H9 (cell line): Measurements from ENCODE around the gene SORBS1. TPM values are rescaled to one million over a fixed set of nuclear protein-coding genes. Genes with fewer than 3 reads are reported as not detected.

Experiments used
- DNase-seq: peaks from one replicate; pipeline ENCODE4 v3.0.0-alpha.2; 2017
- H2AFZ ChIP-seq: one replicate; pipeline ENCODE4 v1.6.1; 2013; ENCODE audit warnings: mild to moderate bottlenecking, low read length, control low read depth, moderate library complexity
- H2AK5ac ChIP-seq: 2 replicates; pipeline ENCODE4 v1.6.1; 2013; ENCODE audit warnings: low read length, control low read depth, mixed read lengths; ENCODE audit not compliant: insufficient read length
- H2BK120ac ChIP-seq: one replicate; pipeline ENCODE4 v1.6.1; 2013; ENCODE audit warnings: low read depth, mild to moderate bottlenecking, low read length, control low read depth, inconsistent platforms; ENCODE audit not compliant: poor library complexity, severe bottlenecking
- H2BK12ac ChIP-seq: 2 replicates; pipeline ENCODE4 v1.6.1; 2013; ENCODE audit warnings: low read length, control low read depth, mixed read lengths, low read depth; ENCODE audit not compliant: insufficient read length
- H2BK15ac ChIP-seq: 2 replicates; pipeline ENCODE4 v1.6.1; 2013; ENCODE audit warnings: low read depth, low read length, control low read depth
- H2BK20ac ChIP-seq: one replicate; pipeline ENCODE4 v1.6.1; 2013; ENCODE audit warnings: low read depth, mild to moderate bottlenecking, low read length, control low read depth, inconsistent platforms; ENCODE audit not compliant: poor library complexity, severe bottlenecking
- H2BK5ac ChIP-seq: 2 replicates; pipeline ENCODE4 v1.6.1; 2013; ENCODE audit warnings: low read length, control low read depth, mixed read lengths; ENCODE audit not compliant: insufficient read length
- H3K14ac ChIP-seq: 2 replicates; pipeline ENCODE4 v1.6.1; 2013; ENCODE audit warnings: low read length, control low read depth; ENCODE audit not compliant: insufficient read depth
- H3K18ac ChIP-seq: 2 replicates; pipeline ENCODE4 v1.6.1; 2013; ENCODE audit warnings: low read depth, mild to moderate bottlenecking, mixed read lengths, low read length, control low read depth; ENCODE audit not compliant: insufficient read length
- H3K23ac ChIP-seq: 2 replicates; pipeline ENCODE4 v1.6.1; 2013; ENCODE audit warnings: low read length, control low read depth, mixed read lengths, low read depth; ENCODE audit not compliant: insufficient read length
- H3K23me2 ChIP-seq: 2 replicates; pipeline ENCODE4 v1.6.1; 2013; ENCODE audit warnings: low read depth, mild to moderate bottlenecking, mixed read lengths, low read length, control low read depth; ENCODE audit not compliant: insufficient read length, poor library complexity, severe bottlenecking
- H3K27ac ChIP-seq: 2 replicates; pipeline ENCODE4 v1.5.1; 2013; ENCODE audit warnings: low read length, control low read depth, mixed read lengths, low read depth; ENCODE audit not compliant: insufficient read length
- H3K27me3 ChIP-seq: 2 replicates; pipeline ENCODE4 v1.6.1; 2013; ENCODE audit warnings: low read length, control low read depth, inconsistent platforms; ENCODE audit not compliant: insufficient read depth
- H3K4ac ChIP-seq: 2 replicates; pipeline ENCODE4 v1.6.1; 2013; ENCODE audit warnings: low read depth, mild to moderate bottlenecking, control low read depth, inconsistent platforms, low read length, moderate library complexity
- H3K4me1 ChIP-seq: 2 replicates; pipeline ENCODE4 v1.6.1; 2013; ENCODE audit warnings: low read length, control low read depth, inconsistent platforms; ENCODE audit not compliant: insufficient read depth
- H3K4me2 ChIP-seq: 2 replicates; pipeline ENCODE4 v1.6.1; 2013; ENCODE audit warnings: low read length, control low read depth, mixed read lengths; ENCODE audit not compliant: insufficient read length, insufficient read depth
- H3K56ac ChIP-seq: 2 replicates; pipeline ENCODE4 v1.6.1; 2013; ENCODE audit warnings: low read depth, mild to moderate bottlenecking, mixed read lengths, low read length, control low read depth; ENCODE audit not compliant: insufficient read length
- H3K79me1 ChIP-seq: 2 replicates; pipeline ENCODE4 v1.6.1; 2013; ENCODE audit warnings: low read depth, mild to moderate bottlenecking, moderate library complexity, low read length, control low read depth, inconsistent platforms; ENCODE audit not compliant: insufficient read depth, poor library complexity, severe bottlenecking
- H3K79me2 ChIP-seq: 2 replicates; pipeline ENCODE4 v1.6.1; 2013; ENCODE audit warnings: low read length, control low read depth, inconsistent platforms; ENCODE audit not compliant: insufficient read depth
- H3K9ac ChIP-seq: 2 replicates; pipeline ENCODE4 v1.6.1; 2013; ENCODE audit warnings: low read length, control low read depth, mixed read lengths; ENCODE audit not compliant: insufficient read length; ENCODE audit errors: extremely low read depth
- H3K9me3 ChIP-seq: one replicate; pipeline ENCODE4 v1.6.1; 2013; ENCODE audit warnings: low read depth, low read length, inconsistent platforms; ENCODE audit not compliant: control insufficient read depth
- H3T11ph ChIP-seq: one replicate; pipeline ENCODE4 v1.6.1; 2013; ENCODE audit warnings: mild to moderate bottlenecking, low read length, control low read depth, inconsistent platforms
- H4K20me1 ChIP-seq: one replicate; pipeline ENCODE4 v1.6.1; 2013; ENCODE audit not compliant: control insufficient read depth, insufficient read length, insufficient read depth
- H4K5ac ChIP-seq: 2 replicates; pipeline ENCODE4 v1.6.1; 2013; ENCODE audit warnings: low read depth, mild to moderate bottlenecking, mixed read lengths, low read length, control low read depth; ENCODE audit not compliant: insufficient read length
- H4K8ac ChIP-seq: replicated peaks from 2 replicates; pipeline ENCODE4 v1.6.1; 2013; ENCODE audit warnings: low read length, control low read depth, mixed read lengths, low read depth; ENCODE audit not compliant: insufficient read length
- H4K91ac ChIP-seq: 2 replicates; pipeline ENCODE4 v1.6.1; 2013; ENCODE audit warnings: low read depth, mild to moderate bottlenecking, moderate library complexity, mixed read lengths, low read length, control low read depth; ENCODE audit not compliant: insufficient read length
- H3K27ac Mint-ChIP-seq, 3 experiments: 2 replicates in 2 of 3; 3 replicates in 1 of 3; pipeline ENCODE4 v1.8.0; 2020 to 2021; ENCODE audit warnings: mixed read lengths in 3 of 3, mild to moderate bottlenecking in 1 of 3, moderate library complexity in 1 of 3
- H3K27me3 Mint-ChIP-seq: 2 replicates; pipeline ENCODE4 v1.8.0; 2021; ENCODE audit warnings: low read depth, mild to moderate bottlenecking, moderate library complexity, mixed read lengths
- H3K36me3 Mint-ChIP-seq, 3 experiments: 2 replicates in 2 of 3; 3 replicates in 1 of 3; pipeline ENCODE4 v1.8.0; 2020 to 2021; ENCODE audit warnings: low read depth in 3 of 3, mixed read lengths in 3 of 3; ENCODE audit not compliant: insufficient read depth in 1 of 3
- H3K4me1 Mint-ChIP-seq, 2 experiments: 2 replicates each; pipeline ENCODE4 v1.8.0; 2020; ENCODE audit warnings: mixed read lengths in 2 of 2
- H3K4me3 Mint-ChIP-seq, 2 experiments: 2 replicates in 1 of 2; 3 replicates in 1 of 2; pipeline ENCODE4 v1.8.0; 2020 to 2021; ENCODE audit warnings: mild to moderate bottlenecking in 2 of 2, mixed read lengths in 2 of 2, moderate library complexity in 1 of 2
- H3K9me3 Mint-ChIP-seq, 2 experiments: 2 replicates in 1 of 2; 3 replicates in 1 of 2; pipeline ENCODE4 v1.8.0; 2020; ENCODE audit warnings: mild to moderate bottlenecking in 2 of 2, mixed read lengths in 2 of 2, moderate library complexity in 1 of 2
- CTCF ChIP-seq: fragments of 200-600 bp; sonication (generic); conservative IDR thresholded peaks from 3 replicates; pipeline ENCODE4 v1.8.0; 2021; ENCODE audit warnings: antibody characterized with exemption, mild to moderate bottlenecking
- WGBS: extraction: QIAGEN DNeasy Blood & Tissue Kit; methylation state at CpG from one replicate; pipeline ENCODE4 v1.1.7; 2013; ENCODE audit warnings: missing lambda C conversion rate, low lambda C conversion rate, mixed read lengths; ENCODE audit not compliant: insufficient read length; ENCODE audit errors: extremely low coverage; 5-methylcytosine and 5-hydroxymethylcytosine counted together
- total RNA-seq: library from RNA; stranded (reverse); gene quantifications from 2 replicates; pipeline ENCODE4 v1.2.1, GENCODE V29; 2021

Gene SORBS1
- total RNA-seq, 1 experiment from 2014 or later = 24.3 TPM

DNA sequence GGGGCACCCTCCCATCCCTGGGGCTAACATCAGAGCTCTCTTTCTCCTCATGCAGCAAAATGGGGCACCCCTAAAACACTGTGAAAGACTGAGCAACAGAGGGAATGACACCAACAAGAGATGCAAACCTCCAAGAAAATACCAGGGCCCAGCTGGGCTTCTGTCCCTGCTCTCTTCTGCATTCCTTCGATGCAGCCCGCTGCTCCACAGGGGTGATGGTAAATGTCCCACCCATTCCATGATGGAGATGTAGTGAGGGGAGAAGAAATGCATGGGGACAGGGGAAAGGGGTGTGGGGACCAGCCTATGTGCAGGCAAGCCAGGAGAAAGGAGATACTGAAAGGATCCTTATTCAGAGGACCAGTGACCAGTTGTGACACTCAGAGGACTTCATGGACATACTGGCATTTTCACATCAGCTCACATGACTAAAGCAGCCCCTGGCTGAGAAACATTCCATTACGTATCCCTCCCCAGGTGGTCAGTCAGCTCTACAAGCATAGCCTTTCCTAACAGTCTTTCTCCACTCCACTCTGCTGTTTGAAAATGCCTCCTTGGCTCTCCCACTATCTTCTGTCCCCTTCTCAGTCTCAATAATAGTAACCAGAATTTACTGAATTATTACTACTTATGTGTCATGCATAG lies 13.3 kb downstream of the SORBS1 start:
- no peak overlapping the region for H3K23ac ChIP-seq
- Mint-ChIP-seq H3K9me3 (peaks cover 2 to 3% of the 10 kb centered on the region in 2 experiments; a peak in 3 of 5 replicates), H3K27ac (peak overlapping the region in 1 of 3 experiments; percentile 63; a peak in 1 of 7 replicates), H3K4me3 (no peak overlapping the region), H3K27me3 (no peaks in the 10 kb centered on the region), H3K4me1 (peaks cover 56 to 69% of the 10 kb centered on the region in 2 experiments), H3K36me3 (peaks cover 2 to 4% (median 3%) of the 10 kb centered on the region in 3 experiments; a peak in 6 of 7 replicates)
- H3K27me3 ChIP-seq = no peaks in the 10 kb centered on the region
- DNase-seq = no peak
- peaks cover 9% of the 10 kb centered on the region; the same call in 1 of the 2 replicates for H3K79me2 ChIP-seq
- H3K9ac ChIP-seq = no peak overlapping the region
- H3K56ac ChIP-seq = no peak overlapping the region
- no peak overlapping the region for H3K27ac ChIP-seq
- no peak overlapping the region for H2BK20ac ChIP-seq
- TF ChIP-seq CTCF = no peak
- no peak overlapping the region for H4K91ac ChIP-seq
- no peak overlapping the region for H3K4me2 ChIP-seq
- H4K20me1 ChIP-seq = no peaks in the 10 kb centered on the region
- no peaks in the 10 kb centered on the region for H3K9me3 ChIP-seq
- H3K14ac ChIP-seq = no peak overlapping the region
- H3K4me1 ChIP-seq = peaks cover 16% of the 10 kb centered on the region; the same call in 1 of the 2 replicates
- no peak overlapping the region for H2BK12ac ChIP-seq
- H4K8ac ChIP-seq = no peak overlapping the region
- no peak overlapping the region for H2BK15ac ChIP-seq
- H2AFZ ChIP-seq = no peak overlapping the region
- peaks cover 11% of the 10 kb centered on the region for H3K79me1 ChIP-seq
- H3K4ac ChIP-seq = no peak overlapping the region
- no peak overlapping the region for H3K18ac ChIP-seq
- no CpG with 5 or more reads among the region's 3 CpGs for WGBS
- H4K5ac ChIP-seq = no peak overlapping the region
- no peaks in the 10 kb centered on the region for H3K23me2 ChIP-seq
- no peak overlapping the region for H3T11ph ChIP-seq
- H2BK5ac ChIP-seq = no peak overlapping the region
- no peak overlapping the region for H2AK5ac ChIP-seq
- H2BK120ac ChIP-seq = no peak overlapping the region
